Right lung (tissue), 10 donors: ENCODE measurements around the gene TUBD1. TPM values are rescaled to one million over a fixed set of nuclear protein-coding genes. Genes with fewer than 3 reads are reported as not detected.
"Not testable (repeated sequence)": the region's sequence is repeated elsewhere in the genome, so short reads cannot be mapped to it uniquely, and the experiment has no call there.

Source experiments
- DNase-seq, 2 donors: peaks; one replicate each; pipeline ENCODE4 v3.0.0-alpha.2; 2013
- long read RNA-seq, 8 donors: transcript quantifications; one replicate each; lab custom pipeline, GENCODE V29; 2026
- polyA plus RNA-seq, 5 donors: library from polyadenylated mRNA; unstranded; fragments of 120-200 nt; gene quantifications; one replicate each; pipeline versions ENCODE4 v1.2.1 to v1.2.3, GENCODE V29; 2013; ENCODE audit warnings: inconsistent platforms in 1 of 5, low replicate concordance in 1 of 5; ENCODE audit not compliant: insufficient read length in 5 of 5, insufficient read depth in 1 of 5

The TUBD1 gene
- 10 to 100 TPM; 15.3 to 21.0 (median 19.8) TPM for polyA plus RNA-seq
- long read RNA-seq, donor 1, partial matches to known transcripts, result 0 of 2 reads
- long read RNA-seq, donor 1, other reads (novel, unspliced or antisense), result 0 of 2 reads
- long read RNA-seq, donor 2, partial matches to known transcripts, result 0 of 1 reads
- long read RNA-seq, donor 2, other reads (novel, unspliced or antisense), result 0 of 1 reads
- long read RNA-seq, donor 3, partial matches to known transcripts, result 0 of 1 reads
- long read RNA-seq, donor 3, other reads (novel, unspliced or antisense), result 0 of 1 reads
- long read RNA-seq, donor 4, partial matches to known transcripts, result 8 of 10 reads
- long read RNA-seq, donor 4, other reads (novel, unspliced or antisense), result 0 of 10 reads
- long read RNA-seq, donor 5, partial matches to known transcripts, result 0 of 2 reads
- long read RNA-seq, donor 5, other reads (novel, unspliced or antisense), result 0 of 2 reads
- long read RNA-seq, donor 6, partial matches to known transcripts, result 0 of 3 reads
- long read RNA-seq, donor 6, other reads (novel, unspliced or antisense), result 0 of 3 reads
- long read RNA-seq, donor 7, partial matches to known transcripts, result 0 of 4 reads
- long read RNA-seq, donor 7, other reads (novel, unspliced or antisense), result 0 of 4 reads
- long read RNA-seq, donor 8, partial matches to known transcripts, result 0 of 1 reads
- long read RNA-seq, donor 8, other reads (novel, unspliced or antisense), result 0 of 1 reads

DNA sequence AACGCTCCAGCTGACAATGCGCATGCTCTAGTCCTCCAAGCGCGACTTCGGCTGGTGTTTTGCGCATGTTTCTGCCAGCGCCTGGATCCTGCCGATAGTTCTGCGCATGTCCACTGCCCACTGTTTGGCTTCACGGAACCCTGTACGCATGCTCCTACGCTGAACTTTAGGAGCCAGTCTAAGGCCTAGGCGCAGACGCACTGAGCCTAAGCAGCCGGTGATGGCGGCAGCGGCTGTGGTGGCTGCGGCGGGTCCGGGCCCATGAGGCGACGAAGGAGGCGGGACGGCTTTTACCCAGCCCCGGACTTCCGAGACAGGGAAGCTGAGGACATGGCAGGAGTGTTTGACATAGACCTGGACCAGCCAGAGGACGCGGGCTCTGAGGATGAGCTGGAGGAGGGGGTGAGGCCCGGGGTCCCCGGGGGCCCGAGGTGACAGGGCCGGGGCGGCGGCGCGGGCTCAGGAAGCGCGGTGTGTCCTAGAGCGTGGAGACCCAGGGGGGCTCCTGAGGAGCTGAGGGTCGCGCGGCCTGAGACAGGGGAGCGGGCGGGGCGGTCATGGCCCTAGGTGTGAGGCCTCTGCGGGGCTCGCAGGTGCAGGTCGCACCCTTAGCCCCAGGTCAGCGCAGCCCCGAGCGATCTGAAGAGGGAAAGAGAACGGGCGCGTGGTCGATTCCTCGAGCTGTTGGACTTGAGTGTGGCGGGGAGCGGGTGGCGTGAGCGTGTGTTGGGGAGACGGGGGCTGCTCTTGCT lies at the start of gene TUBD1, which contains the start of gene RPS6KB1:
Gene TUBD1, minus strand, starts transcription at position 20 of the 752 bp plus-strand sequence. CDS start 1,941 bp downstream, outside the sequence.
Gene RPS6KB1, plus strand, starts transcription at position 198 of the 752 bp plus-strand sequence. Its CDS starts 64 bp downstream, at position 262.
- DNase-seq, result peak; percentile 99

DNA sequence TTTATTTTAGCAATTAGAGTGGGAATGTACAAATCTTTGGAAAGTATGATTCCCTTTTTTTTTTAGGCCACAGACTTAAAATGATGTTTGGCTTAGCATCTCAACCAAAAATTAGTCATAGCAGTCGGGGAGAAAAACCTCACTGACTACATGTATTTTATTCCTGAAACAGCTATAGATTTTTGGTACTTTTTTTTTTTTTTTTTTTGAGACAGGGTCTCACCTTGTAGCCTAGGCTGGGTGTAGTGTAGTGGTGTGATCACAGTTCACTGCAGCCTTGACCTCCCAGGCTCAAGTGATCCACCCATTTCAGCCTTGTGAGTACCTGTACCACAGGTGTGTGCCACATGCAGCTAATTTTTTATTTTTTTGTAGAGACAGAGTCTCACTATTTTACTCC lies 48.4 kb upstream of the TUBD1 start:
- no peak for DNase-seq

- not testable (repeated sequence) for DNase-seq
Observed at GRCh38 chr17:59940697-59941096, 48.0 kb upstream of the TUBD1 start.

DNA sequence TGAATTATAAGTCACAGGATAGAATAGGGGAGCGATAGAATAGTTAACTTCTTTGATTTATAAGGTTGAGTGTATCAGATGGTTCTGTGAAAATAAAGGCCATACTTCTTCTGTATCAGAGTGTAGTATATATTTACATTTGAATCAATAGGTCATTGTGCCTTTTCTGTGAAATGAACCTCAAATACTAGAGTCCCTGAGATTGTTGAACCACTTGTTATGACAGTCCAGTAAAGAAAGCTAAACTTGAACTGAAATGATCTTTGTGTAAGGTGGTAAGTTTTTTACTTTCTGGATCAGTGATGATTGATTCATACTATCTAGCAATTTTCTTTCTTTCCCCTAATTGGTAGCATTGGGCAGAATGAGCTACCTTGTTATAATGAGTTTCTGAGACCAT lies 40.6 kb upstream of the TUBD1 start:
- DNase-seq, result not testable (repeated sequence)

GRCh38 chr17:59930768-59931167 lies 38.0 kb upstream of the TUBD1 start:
- DNase-seq, result not testable (repeated sequence)

DNA sequence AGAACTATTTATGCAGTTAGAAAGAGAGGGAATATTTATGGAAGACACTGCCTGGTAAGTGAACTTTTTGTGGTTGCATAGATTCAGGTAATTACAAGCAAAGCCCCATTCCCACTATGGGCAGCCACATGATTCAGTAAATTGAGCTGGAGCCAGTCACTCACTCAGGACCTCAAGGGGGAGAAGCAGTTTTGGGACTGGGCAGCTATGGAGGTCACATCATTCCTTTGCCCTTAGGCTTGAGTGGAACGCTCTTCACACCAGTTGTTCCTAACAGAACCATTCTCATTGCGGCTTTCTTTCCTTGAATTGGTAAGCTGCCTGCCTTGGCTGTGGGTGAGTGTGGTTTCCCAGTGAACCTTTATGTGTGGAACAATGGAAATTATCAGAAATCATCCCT lies 37.4 kb upstream of the TUBD1 start:
- not testable (repeated sequence) for DNase-seq

DNA sequence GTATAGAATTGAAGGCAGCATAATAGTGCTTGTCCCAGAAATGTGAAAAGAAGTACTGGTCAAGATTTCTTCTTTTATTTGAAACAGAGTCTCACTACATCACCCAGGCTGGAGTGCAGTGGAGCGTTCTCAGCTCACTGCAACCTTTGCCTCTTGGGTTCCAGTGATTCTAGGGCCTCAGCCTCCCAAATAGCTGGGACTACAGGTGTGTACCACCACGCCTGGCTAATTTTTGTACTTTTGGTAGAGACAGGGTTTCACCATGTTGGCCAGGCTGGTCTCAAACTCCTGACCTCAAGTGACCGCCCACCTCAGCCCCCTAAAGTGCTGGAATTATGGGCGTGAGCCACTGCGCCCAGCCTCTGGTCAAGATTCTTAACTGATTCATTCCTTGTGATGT lies 27.9 kb upstream of the TUBD1 start:
- DNase-seq, result not testable (repeated sequence)

DNA sequence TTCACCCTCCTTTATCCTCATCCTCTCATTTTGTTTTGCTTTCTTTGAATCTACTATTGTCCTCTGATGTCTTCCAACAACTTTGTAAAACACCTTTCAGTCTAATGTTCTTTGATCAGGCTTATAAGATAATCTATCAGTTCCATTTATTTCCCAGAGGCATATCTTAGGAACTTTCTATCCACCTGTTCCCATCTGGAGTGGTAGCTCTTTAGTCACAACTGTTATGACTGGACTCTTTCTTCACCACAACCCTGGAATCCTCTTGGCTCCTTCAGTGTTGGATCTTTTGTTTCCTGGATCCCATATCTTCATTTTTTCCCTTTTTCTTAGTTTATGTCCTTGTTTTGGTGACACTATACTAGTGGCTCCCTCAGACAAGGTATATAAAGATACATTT lies 23.7 kb upstream of the TUBD1 start:
- no peak for DNase-seq

DNA sequence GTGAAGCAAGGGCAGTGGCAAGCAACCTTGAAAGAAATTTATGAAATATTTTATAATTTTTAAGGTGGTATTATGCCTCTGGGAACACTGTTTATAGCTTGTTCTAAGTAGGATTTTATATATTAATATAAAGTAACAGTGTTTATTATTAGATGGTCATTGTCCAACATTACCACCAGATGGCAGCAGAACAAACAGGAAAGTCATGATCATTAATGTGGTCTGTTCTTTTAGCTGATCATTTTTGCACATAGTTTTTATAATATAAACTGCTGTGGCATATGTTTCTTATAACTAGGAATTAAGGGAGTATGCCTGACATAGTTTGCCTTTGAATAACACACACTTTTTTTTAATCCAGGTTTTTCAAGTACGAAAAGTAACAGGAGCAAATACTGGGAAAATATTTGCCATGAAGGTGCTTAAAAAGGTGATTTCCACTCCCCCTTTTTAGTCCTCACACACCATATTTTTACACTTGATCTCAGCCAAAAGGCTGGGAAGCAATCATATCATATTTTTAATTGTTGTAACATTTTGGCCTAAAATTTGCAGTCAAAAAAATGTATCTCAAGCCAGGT lies 21.6 kb upstream of the TUBD1 start:
- peak in 1 of 2 donors; percentile 27 for DNase-seq

GRCh38 chr17:59907467-59907866 lies 14.7 kb upstream of the TUBD1 start:
- no peak for DNase-seq

DNA sequence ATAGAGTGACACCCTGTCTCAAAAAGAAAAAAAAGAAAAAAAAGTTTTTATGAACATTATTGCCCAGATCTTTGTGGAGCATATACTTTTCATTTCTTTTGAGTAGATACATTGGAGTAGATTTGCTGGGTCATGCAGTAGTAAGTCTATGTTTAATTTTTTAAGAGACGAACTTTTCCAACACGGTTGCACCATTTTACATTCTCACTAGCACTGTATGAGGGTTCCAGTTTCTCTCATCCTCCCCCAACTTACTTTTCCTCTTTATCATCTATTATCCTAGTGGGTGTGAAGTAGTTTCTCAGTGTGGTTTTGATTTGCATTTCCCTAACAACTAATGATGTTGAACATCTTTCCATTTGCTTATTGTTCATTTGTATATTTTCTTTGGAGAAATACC lies 10.7 kb upstream of the TUBD1 start:
- DNase-seq, result no peak

- no peak for DNase-seq
Observed at GRCh38 chr17:59901604-59902003, 8.9 kb upstream of the TUBD1 start.

DNA sequence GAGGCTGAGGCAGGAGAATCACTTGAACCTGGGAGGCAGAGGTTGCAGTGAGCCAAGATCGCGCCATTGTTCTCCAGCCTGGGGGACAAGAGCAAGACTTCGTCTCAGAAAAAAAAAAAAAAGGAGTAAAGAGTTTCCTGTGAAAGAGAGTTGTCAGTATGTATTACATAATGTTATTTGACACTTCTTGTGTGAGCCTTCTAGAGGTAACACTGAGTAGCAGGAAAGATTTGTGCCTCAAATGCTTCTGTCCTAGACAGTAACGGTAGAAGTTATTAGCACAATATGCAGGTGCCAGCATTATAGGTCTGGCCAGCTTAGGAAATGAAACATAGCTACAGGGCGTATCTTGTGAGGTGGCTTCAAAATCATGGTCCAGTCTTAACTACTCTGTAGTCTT lies 6.4 kb upstream of the TUBD1 start:
- DNase-seq, result no peak

DNA sequence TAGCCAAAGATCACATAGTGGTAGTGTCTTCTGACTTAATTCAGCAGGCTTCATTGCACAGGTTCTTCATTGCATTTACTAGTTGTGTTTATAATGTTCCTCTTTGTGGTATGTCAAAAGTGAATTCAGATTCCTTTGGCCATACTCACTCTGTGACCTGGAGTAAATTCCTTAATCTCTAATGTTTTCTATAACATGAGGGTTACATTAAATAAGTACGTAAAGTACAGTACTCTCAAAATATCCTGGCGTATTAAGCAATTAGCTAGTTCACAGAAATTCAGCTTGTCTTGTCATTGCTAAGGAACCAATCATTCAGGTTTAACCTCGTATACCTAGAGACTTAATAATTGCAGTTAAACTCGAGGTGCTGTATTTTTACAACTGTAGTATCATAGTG lies 4.3 kb upstream of the TUBD1 start:
- DNase-seq, result no peak

GRCh38 chr17:59893676-59894100 lies 945 bp upstream of the TUBD1 start:
- no peak for DNase-seq

GRCh38 chr17:59892251-59892923 lies 356 bp downstream of the TUBD1 start:
- DNase-seq, result no peak

GRCh38 chr17:59890720-59891119 lies 2.0 kb downstream of the TUBD1 start:
- DNase-seq, result no peak

DNA sequence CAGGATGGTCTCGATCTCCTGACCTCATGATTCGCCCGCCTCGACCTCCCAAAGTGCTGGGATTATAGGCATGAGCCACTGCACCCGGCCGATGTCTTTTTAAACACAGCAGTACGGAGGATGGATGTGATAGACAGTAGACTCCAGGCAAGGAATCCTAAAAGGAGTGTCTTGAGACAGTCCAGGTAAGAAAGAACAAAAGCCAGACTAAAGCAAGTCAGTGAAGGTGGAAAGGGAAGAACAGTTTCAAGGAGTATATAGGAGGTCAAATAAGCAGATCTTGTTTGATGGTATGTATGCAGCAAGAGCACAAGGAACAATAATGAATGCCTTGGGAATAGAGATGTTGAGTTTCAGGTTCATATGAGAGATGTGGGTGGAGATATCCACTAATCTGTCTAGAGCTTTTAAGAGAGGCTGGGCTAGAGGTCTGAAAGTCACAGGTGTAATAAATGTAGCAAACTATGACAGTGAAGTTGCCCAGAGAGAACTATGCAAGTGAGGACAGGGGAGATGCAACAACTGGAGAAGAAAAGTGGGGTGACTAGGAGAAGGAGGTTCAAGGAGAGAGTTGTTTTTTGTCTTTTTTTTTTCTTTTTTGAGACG lies 4.5 kb downstream of the TUBD1 start:
- DNase-seq, result no peak

DNA sequence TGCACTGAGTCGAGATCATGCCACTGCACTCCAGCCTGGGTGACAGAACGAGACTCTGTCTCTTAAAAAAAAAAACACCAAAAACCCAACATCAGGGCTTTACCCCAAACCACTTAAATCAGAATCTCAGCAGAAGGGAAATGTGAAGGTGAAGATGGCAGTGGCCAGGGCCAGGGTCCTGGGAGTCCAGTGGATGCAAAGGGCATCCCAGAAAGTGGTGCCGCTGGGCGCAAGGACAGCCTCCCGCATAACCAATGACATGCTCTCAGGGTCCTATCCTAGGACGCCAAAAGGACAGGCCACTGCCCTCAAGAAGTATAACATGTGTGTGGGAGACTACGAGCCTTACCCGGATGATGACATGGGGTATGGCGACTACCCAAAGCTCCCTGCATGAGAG lies 7.9 kb downstream of the TUBD1 start:
- no peak for DNase-seq

DNA sequence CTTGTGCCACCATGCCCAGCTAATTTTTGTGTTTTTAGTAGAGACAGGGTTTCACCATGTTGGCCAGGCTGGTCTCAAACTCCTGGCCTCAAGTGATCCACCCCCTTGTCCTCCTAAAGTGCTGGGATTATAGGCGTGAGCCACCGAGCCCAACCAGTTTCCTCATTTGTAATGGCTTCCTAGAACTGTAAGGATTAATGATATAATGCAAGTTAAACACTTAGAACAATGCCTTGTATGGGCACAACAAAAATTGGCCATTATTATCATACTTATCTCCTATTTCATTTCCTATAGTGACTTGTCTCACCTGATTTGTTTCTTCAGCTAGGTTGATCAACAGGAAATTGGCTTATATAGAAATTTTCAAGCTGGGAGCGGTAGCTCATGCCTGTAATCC lies 14.1 kb downstream of the TUBD1 start:
- DNase-seq, result no peak

- DNase-seq, result no peak
Observed at GRCh38 chr17:59877965-59878364, 14.8 kb downstream of the TUBD1 start.
